A673 (cell line): Measurements from ENCODE around the gene RBMS1.

Source experiments
- CTCF ChIP-seq: fragments of 300-800, 200-600 bp; sonication (generic); conservative IDR thresholded peaks from 2 replicates; pipeline ENCODE4 v1.5.1; 2017; ENCODE audit warnings: low read depth, mild to moderate bottlenecking, antibody characterized with exemption, low read length, moderate library complexity, mixed read lengths
- EZH2 ChIP-seq: fragments of 200-600 bp; sonication (generic); IDR thresholded peaks from 2 replicates; pipeline ENCODE4 v1.6.1; 2017; ENCODE audit warnings: borderline replicate concordance, low read depth, mild to moderate bottlenecking, mixed read lengths, antibody characterized with exemption, low read length; ENCODE audit not compliant: poor library complexity, severe bottlenecking

DNA sequence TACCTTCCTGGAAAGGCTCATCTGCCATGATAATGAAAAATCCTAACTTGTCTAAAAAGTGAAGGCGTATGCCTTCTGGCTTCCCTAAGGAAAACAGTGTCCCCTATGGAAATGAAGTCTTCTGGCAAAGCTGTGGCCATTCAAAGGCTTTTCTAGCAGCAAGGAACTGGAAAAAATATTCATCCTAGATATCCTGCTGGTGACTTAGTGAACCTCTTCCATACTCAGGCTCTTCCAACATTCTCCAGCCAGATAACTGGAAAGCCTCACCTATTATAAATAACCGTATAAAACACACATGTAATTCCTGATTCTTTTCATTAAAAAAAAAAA, 84.7 kb downstream of the RBMS1 start:
- TF ChIP-seq CTCF, result no peak; the same call in 1 of the 2 replicates
- no peak for TF ChIP-seq EZH2
